Vagina (tissue), 2 donors: Measurements from ENCODE around the gene PAXX. TPM values are rescaled to one million over a fixed set of nuclear protein-coding genes. Genes with fewer than 3 reads are reported as not detected.

Source experiments
- DNase-seq, 2 donors: peaks; one replicate each; pipeline ENCODE4 v3.0.0-alpha.2; 2017; ENCODE audit errors: extremely low spot score in 2 of 2
- H3K27ac ChIP-seq: fragments of 200-600 bp; sonication (generic); one replicate; pipeline ENCODE4 v1.5.1; 2019
- H3K27me3 ChIP-seq: fragments of 200-600 bp; sonication (generic); one replicate; pipeline ENCODE4 v1.5.1; 2019
- H3K36me3 ChIP-seq, 2 donors: fragments of 200-600 bp; sonication (generic); one replicate each; pipeline ENCODE4 v1.5.1; 2017 to 2019
- H3K4me1 ChIP-seq: fragments of 200-600 bp; sonication (generic); one replicate; pipeline ENCODE4 v1.5.1; 2019
- H3K4me3 ChIP-seq, 2 donors: fragments of 200-600 bp; sonication (generic); 1 replicate in 1 of 2; 2 replicates in 1 of 2; pipeline ENCODE4 v1.5.1; 2016 to 2019
- H3K9me3 ChIP-seq: fragments of 200-600 bp; sonication (generic); one replicate; pipeline ENCODE4 v1.5.1; 2019
- POLR2A ChIP-seq, 2 donors: fragments of 450-650 bp; IDR thresholded peaks; one replicate each; pipeline ENCODE4 v1.6.1; 2017; ENCODE audit warnings: antibody characterized with exemption in 2 of 2, mild to moderate bottlenecking in 2 of 2, moderate library complexity in 2 of 2
- POLR2AphosphoS5 ChIP-seq, 2 donors: sonication (generic); formaldehyde crosslinking; IDR thresholded peaks; one replicate each; pipeline ENCODE4 v1.9.0; 2017; ENCODE audit warnings: antibody characterized with exemption in 2 of 2, mild to moderate bottlenecking in 2 of 2, low read depth in 1 of 2; ENCODE audit not compliant: insufficient read depth in 1 of 2
- intact Hi-C: fragments of 100-400 bp; cut with DNase I; formaldehyde crosslinking; loops from one replicate; pipeline ENCODE4 v1.15.1; 2023
- total RNA-seq: library from RNA; depleted of rRNA; stranded (reverse); fragments of >200 nt; gene quantifications from one replicate; pipeline ENCODE4 v1.2.3, GENCODE V29; 2016
- TF ChIP-seq, protein P1 (sequence below), 3 experiments: fragments of 450-650 bp in 2 of 3; fragments of 200-600 bp in 1 of 3; sonication (generic) in 1 of 3; IDR thresholded peaks; one replicate each; pipeline ENCODE4 v1.5.1; 2017 to 2019; ENCODE audit warnings: antibody characterized with exemption in 3 of 3, mild to moderate bottlenecking in 2 of 3, moderate library complexity in 2 of 3

Gene PAXX
- total RNA-seq, 1 donor from 2014 or later: 62.9 TPM

DNA sequence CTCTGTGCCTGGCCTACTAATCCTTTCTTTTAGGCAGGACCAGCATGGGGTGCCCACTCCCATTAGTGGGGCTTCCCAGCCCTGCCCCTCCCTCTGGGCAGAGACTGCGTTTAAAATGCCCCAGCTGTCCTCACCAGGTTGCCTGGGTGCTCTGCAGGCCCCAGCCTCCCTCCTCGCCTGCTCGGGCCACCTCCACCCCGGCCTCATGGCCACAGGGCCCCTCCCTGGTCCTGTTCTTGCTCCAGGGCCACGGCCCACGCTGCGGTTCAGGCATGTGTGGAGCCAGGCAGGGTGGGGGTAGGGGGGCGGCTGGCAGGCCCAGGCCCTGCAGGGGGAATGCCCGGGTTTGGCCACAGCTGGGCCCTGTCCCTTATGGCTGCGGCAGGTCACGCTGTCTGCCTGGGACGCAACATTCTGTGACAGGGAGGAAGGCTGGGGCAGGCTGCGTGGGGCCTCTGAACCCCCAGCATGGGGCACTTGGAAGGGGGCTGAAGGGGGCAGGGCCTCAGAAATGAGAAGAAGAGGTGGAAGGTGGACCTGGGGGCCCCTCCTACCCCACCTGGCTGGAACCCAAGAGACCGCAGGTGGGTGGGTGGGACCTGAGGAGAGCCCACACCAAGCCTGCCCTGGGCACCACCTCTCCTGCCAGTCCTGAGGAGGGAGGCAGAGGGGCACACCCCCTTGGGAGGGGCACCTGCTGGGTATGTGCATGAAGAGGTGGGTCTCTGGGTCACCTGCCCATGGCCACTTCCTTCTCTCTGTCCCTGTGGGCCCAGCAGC, 40.5 kb upstream of the PAXX start, which contains the start of gene LCN12:
TSS of gene LCN12 (plus strand) at position 733 of the 780 bp plus-strand sequence. CDS start 55 bp downstream, outside the sequence.
- Histone ChIP-seq H3K9me3 (no peaks in the 10 kb centered on the region), H3K36me3 (no peaks in the 10 kb centered on the region), H3K4me3 (no peak within 1 kb of the TSS), H3K27ac (peak within 1 kb of the TSS; percentile 62), H3K27me3 (no peaks in the 10 kb centered on the region), H3K4me1 (peaks cover 50% of the 10 kb centered on the region)
- DNase-seq: no peak
- intact Hi-C loops: no loop called here
- TF ChIP-seq POLR2AphosphoS5 (IDR thresholded peaks at IDR 0.05; ENCODE audit: insufficient read depth in 1 of 2, low read depth in 1 of 2) (no peak), POLR2A (IDR thresholded peaks at IDR 0.05) (no peak)
- TF ChIP-seq, protein P1, sequence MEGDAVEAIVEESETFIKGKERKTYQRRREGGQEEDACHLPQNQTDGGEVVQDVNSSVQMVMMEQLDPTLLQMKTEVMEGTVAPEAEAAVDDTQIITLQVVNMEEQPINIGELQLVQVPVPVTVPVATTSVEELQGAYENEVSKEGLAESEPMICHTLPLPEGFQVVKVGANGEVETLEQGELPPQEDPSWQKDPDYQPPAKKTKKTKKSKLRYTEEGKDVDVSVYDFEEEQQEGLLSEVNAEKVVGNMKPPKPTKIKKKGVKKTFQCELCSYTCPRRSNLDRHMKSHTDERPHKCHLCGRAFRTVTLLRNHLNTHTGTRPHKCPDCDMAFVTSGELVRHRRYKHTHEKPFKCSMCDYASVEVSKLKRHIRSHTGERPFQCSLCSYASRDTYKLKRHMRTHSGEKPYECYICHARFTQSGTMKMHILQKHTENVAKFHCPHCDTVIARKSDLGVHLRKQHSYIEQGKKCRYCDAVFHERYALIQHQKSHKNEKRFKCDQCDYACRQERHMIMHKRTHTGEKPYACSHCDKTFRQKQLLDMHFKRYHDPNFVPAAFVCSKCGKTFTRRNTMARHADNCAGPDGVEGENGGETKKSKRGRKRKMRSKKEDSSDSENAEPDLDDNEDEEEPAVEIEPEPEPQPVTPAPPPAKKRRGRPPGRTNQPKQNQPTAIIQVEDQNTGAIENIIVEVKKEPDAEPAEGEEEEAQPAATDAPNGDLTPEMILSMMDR (IDR thresholded peaks at IDR 0.05): no peak

DNA sequence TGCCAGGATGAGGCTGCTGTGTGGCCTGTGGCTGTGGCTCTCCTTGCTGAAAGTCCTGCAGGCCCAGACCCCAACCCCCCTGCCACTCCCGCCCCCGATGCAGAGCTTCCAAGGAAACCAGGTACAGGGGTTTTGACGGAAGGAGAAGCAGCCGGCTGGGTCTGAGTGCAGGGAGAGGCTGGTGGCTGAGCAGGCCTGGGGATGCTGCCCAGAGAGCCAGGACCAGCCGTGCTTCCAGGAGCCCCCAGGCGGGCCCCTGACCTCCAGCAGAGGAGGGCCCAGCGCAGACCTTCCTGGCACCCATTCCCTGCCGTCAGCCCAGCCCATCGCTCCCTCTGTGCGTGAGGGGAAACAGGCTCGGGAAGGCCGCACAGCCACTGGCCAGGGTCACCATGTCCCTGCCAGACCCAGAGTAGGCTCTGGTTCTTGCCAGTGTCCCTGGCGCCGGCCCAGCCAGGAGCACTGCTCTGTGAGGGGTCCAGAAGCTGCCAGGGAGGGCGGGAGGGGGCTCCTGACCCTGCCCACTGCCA, 39.8 kb upstream of the PAXX start:
- Histone ChIP-seq H3K9me3 (no peaks in the 10 kb centered on the region), H3K36me3 (no peaks in the 10 kb centered on the region), H3K27me3 (no peaks in the 10 kb centered on the region), H3K4me1 (peaks cover 45% of the 10 kb centered on the region), H3K27ac (peak overlapping the region; percentile 62), H3K4me3 (no peak overlapping the region)
- no peak for DNase-seq
- intact Hi-C loops: no loop called here
- TF ChIP-seq POLR2AphosphoS5 (IDR thresholded peaks at IDR 0.05; ENCODE audit: insufficient read depth in 1 of 2, low read depth in 1 of 2): peak in 1 of 2 donors; percentile 23
- TF ChIP-seq POLR2A (IDR thresholded peaks at IDR 0.05): no peak

DNA sequence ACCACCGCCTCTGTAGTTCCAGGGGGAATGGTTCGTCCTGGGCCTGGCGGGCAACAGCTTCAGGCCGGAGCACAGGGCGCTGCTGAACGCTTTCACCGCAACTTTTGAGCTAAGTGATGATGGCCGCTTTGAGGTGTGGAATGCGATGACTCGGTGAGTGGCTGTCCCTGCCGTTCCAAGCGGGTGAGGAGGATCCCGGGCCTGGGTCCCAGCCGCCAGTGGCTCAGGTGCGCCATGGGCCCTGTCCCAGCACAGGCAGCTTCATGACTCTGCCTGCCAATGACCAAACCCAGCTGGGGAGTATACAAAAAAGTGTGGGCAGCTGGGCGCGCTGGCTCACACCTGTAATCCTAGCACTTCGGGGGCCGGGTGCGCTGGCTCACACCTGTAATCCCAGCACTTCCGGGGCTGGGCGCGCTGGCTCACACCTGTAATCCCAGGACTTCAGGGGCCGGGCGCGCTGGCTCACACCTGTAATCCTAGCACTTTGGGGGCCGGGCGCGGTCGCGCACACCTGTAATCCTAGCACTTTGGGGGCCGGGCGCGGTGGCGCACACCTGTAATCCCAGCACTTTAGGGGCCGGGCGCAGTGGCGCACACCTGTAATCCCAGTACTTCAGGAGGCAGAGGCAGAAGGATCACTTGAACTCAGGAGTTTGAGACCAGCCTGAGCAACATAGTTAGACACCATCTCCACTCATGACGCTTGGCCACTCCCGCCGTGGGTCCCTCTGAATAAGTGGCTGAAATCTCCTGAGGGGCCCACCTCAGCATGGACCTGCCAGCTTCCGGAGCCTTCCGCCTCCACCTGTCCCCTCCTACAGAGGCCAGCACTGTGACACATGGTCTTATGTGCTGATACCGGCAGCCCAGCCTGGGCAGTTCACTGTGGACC, 39.1 kb upstream of the PAXX start:
- Histone ChIP-seq H3K9me3 (no peaks in the 10 kb centered on the region), H3K4me1 (peaks cover 38% of the 10 kb centered on the region), H3K27me3 (no peaks in the 10 kb centered on the region), H3K36me3 (no peaks in the 10 kb centered on the region), H3K4me3 (no peak overlapping the region), H3K27ac (peak overlapping the region; percentile 62)
- TF ChIP-seq, protein P1 (IDR thresholded peaks at IDR 0.05): no peak
- TF ChIP-seq POLR2AphosphoS5 (IDR thresholded peaks at IDR 0.05; ENCODE audit: insufficient read depth in 1 of 2, low read depth in 1 of 2) (no peak), POLR2A (IDR thresholded peaks at IDR 0.05) (no peak)
- DNase-seq: no peak
- intact Hi-C loops: no loop called here

DNA sequence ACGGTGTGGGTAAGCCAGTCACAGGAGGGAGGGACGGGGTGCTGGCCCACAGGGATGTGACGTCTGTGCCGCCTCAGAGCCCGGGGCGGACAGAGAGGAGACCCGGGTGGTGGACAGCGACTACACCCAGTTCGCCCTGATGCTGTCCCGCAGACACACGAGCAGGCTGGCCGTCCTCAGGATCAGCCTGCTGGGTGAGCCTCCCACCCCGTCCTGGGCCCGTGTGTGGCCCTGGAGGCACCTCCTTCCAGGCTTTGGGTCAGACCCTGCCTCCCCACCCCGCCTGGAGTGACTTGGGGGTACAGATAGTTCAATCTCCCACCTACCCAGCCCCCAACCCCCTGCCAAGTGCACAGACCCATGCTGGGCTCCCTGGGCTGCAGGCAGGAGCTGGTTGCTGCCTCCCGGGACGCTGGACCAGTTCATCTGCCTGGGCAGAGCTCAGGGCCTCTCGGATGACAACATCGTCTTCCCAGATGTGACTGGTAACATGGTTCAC, 38.4 kb upstream of the PAXX start:
- intact Hi-C loops: no loop called here
- H3K36me3 ChIP-seq: no peaks in the 10 kb centered on the region
- TF ChIP-seq POLR2A (IDR thresholded peaks at IDR 0.05) (no peak), POLR2AphosphoS5 (IDR thresholded peaks at IDR 0.05; ENCODE audit: insufficient read depth in 1 of 2, low read depth in 1 of 2) (no peak)
- TF ChIP-seq, protein P1 (IDR thresholded peaks at IDR 0.05): no peak
- peaks cover 34% of the 10 kb centered on the region for H3K4me1 ChIP-seq
- no peak overlapping the region for H3K4me3 ChIP-seq
- no peaks in the 10 kb centered on the region for H3K9me3 ChIP-seq
- DNase-seq: no peak
- H3K27me3 ChIP-seq: no peaks in the 10 kb centered on the region
- no peak overlapping the region for H3K27ac ChIP-seq
